DMS53 treated with DMSO at 0.1 percent for 48 hours (cell line): ENCODE measurements around the gene CTIF.

Source experiments
- DNase-seq: peaks from one replicate; lab custom pipeline; 2025; ENCODE audit not compliant: unreplicated experiment; lab: John Stamatoyannopoulos, UW

CTIF gene

DNA sequence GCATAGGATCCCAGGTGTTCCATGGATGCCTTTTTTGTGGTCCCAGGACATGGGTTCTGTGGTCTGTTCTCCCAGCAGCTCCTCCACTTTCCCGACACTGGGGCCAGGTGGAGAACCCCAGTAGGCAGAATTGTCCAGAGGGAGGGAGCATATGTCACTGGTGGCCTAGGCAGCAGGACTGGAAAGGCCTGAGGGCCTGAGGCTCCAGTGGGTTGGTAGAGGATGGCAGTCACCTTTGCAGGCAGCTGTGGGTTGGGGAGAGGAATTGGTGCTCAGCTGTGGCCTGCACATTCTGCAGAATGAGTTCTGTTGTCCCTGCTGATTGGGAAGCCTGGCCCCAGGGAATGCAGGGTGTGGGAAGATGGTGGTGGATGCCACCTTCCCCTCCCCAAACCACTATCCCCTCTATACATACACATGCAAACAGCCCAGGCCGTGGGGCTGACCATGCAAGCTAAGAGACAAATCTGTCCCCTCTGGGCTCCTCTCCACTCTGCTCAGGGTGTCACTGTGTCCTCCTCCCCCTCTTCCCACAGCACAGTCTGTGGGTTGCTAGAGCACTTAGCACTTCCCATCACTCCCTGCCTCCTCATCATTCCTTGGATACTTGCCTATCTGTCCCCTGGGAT, 11.4 kb downstream of the CTIF start:
- no peak for DNase-seq

DNA sequence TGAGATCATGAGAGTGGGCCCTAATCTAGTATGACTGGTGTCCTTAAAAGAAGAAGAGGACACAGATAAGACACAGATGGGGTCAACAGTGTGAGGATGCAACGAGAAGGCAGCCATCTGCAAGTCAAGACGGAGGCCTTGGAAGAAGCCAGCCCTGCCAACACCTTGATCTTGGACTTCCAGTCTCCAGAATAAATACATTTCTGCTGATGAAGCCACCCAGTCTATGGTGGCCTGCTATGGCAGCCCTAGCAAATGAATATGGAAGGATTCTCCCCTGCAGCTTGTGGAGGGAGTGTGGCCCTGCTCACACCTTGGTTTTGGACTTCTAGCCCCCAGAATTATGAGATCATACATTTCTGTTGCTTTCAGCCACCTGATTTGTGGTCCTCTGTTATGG, 12.3 kb downstream of the CTIF start:
- no peak for DNase-seq

DNA sequence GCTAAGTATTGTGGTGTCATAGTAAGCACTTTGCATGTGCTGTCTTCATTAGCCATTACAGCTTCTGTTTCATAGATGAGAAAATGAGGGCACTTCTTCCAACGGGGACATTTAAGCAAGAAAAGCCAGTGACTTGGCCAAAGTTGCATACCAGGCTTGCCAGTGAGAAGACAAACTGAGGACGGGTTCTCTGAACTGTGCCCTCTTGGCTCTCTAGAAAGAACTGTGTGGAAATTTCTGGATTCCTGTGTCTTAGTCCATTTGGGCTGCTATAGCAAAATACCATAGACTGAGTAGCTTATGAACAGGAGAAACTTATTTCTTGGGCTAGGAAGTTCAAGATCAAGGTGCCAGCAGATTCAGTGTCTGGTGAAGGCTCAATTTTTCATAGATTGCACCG, 13.3 kb downstream of the CTIF start:
- no peak for DNase-seq

- DNase-seq, result no peak
These were observed 14.4 kb downstream of the CTIF start for GRCh38 chr18:48553236-48553635.

DNA sequence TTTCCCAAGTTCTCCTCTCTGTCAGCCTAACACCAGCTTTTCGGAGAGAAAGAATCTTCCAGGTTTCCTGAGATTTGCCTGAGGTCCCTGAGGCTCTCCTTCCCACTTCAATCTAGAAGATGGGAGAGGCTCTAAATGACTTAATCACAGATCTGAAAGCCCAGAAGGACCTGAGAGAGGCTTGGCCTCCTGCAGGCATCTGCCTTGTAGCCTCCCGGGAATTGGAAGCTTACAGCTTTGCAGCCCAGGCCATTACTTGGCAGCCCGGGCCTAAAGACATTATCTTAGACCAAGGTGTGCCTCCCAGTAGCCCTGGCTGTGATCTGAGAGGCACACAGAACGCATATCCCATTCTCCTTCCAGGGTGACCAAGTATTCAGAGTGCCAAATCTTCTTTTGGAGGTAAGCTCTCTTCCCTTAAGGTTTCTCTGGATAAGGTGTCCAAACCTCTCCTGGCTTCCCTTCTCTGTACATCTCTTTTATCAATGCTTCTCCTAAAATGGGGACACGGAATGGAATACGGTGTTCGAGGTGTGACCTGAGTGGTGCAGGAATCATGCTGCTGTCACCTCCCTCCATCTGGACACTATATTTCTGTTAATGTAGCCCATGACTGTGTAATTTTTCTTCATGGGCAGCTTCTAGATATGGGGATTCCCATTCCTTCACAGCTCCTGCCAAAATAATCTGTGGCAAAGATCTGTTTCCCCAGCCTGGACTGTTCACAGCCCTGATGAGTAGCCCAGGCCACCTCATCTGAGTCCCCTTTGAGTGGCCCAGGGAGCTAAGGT, 16.0 kb downstream of the CTIF start:
- DNase-seq, result no peak

- DNase-seq, result no peak
These were observed 16.7 kb downstream of the CTIF start for GRCh38 chr18:48555465-48555995.

DNA sequence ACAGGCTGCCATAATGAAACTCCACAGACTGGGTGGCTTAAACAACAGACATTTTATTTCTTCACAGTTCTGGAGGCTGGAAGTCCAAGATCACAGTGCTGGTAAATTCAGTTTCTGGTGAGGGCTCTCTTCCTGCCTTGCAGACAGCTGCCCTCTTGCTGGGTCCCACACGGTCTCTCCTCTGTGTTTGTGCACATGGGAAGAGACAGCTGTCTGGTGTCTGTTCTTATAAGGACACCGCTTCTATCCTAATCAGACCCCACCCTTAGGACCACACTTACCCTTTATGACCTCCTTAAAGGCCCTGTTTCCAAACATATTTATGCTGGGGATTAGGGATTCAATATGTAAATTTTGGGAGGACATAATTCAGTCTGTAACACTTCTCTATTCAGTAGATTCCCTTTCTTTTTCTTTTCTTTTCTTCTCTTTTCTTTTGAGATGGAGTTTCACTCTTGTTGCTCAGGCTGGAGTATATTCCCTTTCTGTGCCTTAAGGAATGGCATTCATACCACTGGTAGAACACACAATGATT, 18.9 kb downstream of the CTIF start:
- no peak for DNase-seq

GRCh38 chr18:48558248-48558647, 19.4 kb downstream of the CTIF start:
- DNase-seq, result no peak

DNA sequence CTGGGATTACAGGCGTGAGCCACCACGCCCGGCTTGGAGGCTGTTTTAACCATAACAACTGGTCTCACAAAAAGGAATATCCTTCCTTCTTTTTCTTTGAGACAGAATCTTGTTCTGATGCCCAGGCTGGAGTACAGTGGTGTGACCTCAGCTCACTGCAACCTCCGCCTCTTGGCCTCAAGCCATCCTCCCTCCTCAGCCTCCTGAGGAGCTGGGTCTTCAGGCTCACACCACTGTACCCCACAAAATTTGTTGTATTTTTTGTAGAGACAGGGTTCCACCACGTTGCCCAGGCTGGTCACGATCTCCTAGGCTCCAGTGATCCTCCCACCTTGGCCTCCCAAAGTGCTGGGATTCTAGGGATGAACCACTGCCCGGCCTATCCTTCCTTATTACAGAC, 21.7 kb downstream of the CTIF start:
- no peak for DNase-seq

GRCh38 chr18:48562075-48562474, 23.2 kb downstream of the CTIF start:
- DNase-seq, result no peak

- no peak for DNase-seq
These were observed 24.2 kb downstream of the CTIF start for GRCh38 chr18:48563027-48563426.

DNA sequence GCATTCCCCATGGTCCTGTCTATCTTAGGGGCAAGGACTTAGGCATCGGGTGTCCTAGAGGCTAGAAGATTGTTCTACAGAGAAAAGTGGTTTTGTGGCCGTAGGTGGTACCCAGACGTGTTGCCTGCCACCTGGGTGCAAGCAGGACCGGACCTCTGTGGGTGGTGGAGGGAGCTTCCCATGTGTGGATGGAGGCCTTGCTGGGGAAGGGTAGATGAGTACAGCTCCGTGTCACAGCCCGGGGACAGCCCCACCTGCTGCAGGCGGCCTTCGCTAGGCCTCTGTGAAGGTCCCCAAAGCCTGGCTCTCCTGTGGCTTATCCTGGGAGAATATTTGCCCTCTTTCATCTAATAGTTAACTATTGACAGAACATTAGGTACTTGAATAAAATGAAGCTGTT, 25.3 kb downstream of the CTIF start:
- no peak for DNase-seq

- DNase-seq, result no peak
These were observed 26.3 kb downstream of the CTIF start for GRCh38 chr18:48565105-48565504.

GRCh38 chr18:48566589-48566988, 27.8 kb downstream of the CTIF start:
- DNase-seq, result no peak

DNA sequence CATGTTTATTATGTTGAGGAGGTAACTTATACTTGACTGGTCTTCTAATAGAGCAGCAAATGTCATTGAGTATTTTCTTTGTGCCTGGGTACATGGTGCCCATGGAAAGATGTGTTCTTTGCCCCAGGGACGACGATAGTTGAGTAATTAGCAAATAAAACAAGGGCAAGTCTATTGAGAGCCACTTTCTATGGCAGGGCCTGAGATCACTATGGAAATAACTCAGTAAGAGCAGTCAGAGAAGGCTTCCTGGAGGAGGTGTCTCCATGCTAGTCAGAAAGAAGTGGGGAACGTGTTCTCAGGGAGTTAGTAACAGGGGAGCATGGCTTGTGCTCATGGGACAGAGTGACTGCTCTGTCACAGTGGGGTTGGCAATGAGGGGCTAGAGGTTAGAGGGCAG, 28.6 kb downstream of the CTIF start:
- no peak for DNase-seq

DNA sequence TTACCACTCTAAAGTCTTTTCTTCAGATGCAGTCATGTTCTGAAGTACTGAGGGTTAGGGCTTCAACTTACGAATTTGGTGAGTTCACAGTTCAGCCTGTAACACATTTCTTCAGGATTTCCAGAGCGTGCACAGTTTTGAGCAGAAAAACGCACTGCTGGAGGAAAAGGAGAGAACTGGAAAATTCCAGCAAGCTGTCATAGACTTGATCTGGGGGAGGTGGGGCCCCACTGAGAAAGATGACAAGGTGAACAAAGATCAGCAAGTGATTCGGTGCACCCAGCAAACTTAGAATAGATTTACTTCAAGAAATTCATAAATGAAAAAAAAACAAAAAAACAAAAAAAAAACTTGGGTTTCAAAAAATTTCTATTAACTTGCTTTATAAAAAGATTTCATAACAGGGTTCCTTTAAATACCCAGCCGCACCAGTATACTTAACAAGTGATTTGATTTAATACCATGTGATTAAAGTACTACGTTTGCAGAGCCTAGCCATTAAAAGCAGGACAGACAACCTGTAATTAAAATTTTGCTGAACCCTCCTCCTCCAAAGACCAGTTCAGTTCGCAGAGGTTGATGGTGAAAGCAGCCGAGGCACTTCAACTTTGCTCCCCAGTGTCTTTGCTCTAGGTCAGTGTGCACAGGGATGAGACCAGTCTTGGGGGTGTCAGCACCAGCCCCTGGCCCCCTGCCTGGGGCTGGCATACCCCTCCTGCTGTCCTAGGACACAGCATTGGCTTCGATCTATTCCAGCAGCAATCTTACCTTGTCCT, 30.5 kb downstream of the CTIF start:
- DNase-seq, result no peak

DNA sequence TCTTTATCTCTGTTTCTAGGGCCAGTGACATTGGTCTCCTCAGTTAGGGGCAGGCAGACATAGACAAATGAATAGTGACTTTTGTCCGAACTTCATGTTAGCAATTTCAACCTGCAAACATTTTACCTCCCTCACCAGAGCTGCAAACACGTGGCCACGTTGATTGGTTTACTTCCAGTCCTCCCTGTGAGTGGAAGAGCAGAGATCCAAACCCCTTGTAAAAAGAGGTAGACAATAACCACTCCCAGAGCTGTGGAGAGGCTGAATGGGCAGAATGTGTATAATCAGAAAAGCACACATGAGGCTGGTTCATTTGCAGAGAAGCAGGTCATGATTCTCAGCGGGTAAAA, 31.1 kb downstream of the CTIF start:
- DNase-seq, result no peak

DNA sequence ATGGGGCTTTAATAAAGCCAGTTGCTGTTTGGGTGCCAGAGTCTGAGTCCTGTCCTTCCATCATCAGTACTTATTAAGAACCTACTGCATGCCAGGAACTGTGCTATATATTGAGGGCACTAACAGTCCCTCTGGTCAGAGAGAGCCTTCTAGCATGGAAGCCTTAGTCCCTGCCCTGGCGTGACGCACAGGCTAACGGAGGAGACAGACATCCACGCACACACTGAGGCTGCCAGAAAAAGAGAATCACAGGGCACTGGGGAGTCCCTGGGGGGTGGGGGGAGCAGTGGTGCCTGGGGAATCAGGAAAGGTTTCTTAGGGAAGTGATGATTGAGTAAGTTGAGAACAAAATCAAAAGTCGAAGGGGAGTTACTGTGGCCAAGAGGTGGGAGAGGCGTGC, 31.5 kb downstream of the CTIF start:
- no peak for DNase-seq

GRCh38 chr18:48571639-48572384, 33.0 kb downstream of the CTIF start:
- DNase-seq, result no peak

DNA sequence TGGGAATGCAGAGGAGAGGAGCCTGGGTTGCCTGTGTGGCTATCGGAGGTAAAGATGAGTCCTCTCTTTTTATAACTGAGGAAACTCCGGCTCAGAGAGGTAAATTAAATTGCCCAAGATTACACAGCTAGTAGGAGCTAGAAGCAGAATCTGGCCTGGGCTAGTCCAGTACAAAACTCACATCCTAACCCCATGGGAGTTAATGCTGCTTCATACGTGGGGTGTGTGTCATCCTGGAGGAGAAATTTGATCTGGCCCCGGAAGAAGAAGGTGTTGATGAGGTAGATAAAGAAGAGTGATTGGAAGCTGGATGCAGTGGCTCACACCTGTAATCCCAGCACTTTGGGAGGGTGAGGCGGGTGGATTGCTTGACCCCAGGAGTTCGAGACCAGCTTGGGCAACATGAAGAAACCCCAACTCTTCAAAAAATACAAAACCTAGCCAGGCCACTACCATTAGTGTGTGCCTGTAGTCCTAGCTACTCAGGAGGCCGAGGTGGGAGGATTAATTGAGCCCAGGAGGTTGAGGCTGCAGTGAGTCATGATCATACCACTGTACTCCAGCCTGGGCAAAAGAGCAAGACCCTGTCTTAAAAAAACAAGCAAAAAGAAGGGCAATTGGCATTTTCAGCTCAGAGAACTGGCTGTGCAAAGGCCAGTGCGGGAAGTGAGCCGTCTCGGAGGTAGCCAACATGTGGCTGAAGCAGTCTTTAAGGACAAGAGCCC, 33.7 kb downstream of the CTIF start:
- DNase-seq, result no peak
